Islet of Langerhans (tissue), 1 donor: ENCODE measurements around the gene PELI3.
A peak's percentile ranks its signal among the peaks of the same experiment; 100 is the strongest.
"Not testable (repeated sequence)": the region's sequence is repeated elsewhere in the genome, so short reads cannot be mapped to it uniquely, and the experiment has no call there.

Experiments
- FAIRE-seq: peaks from one replicate; lab custom pipeline; 2011; peaks lifted over from hg19 to GRCh38; lab: Jason Lieb, UNC

PELI3 gene, protein sequence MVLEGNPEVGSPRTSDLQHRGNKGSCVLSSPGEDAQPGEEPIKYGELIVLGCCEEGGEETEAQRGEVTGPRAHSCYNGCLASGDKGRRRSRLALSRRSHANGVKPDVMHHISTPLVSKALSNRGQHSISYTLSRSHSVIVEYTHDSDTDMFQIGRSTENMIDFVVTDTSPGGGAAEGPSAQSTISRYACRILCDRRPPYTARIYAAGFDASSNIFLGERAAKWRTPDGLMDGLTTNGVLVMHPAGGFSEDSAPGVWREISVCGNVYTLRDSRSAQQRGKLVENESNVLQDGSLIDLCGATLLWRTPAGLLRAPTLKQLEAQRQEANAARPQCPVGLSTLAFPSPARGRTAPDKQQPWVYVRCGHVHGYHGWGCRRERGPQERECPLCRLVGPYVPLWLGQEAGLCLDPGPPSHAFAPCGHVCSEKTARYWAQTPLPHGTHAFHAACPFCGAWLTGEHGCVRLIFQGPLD

DNA sequence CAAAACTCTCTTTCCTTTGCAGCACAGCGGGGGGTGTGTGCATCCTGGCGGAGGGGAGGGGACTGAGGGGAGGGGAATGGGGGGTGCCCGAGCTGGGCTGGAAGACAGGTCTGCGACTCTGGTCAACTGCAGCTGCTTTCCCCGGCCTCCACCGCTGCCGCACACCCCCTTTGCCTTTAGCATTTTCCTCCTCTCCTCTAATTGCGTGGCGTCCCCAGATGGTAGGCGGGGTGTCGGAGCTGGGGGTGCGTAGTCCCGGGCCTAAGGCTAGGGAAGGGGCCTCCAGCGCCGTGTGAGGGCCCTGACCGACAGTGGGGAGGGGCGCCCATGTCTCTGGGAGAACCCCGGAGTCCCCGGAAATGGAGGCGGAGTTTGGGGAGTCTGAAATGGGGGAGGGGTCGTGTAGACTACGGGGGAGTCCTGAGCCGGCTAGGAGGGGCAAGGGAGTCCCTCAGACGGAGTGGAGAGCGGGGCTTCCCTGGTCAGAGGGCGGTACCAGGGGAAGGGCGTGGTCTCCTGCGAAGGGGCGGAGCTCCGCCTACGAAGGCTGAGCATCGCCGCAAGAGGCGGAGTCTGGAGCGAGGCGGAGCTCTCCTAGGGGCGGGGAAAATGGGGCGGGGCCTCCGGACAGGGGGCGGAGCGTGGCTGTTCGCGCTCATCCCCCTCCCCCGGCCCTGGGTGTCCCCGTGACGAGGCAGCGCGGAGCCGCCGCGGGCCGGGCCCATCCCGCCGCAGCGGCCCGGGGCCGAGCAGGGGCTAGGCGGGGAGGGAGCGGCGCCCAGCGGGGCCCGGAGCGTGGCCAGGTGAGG is at the start of gene PELI3:
Gene PELI3, plus strand, starts transcription at position 681 of the 809 bp plus-strand sequence. CDS start 1,224 bp downstream, outside the sequence.
- no peak for FAIRE-seq

DNA sequence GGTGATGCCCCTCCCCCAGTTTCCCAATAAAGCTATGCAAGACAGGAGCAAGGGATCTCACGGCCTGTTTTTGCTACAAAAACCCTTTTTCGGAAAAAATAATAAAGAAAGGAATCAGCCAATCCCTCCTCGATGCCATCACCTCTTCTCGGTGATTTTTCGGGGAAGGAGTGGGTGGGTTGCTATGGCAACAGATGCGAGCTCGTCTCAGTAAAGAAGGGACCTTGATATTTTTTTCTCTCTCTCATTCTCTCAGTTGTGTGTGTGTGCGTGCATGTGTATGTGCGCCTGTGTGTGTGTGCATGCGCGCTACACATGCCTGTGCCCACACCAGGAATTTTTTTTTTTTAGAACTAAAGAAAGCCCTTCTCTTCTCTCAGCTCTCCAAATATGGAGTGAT is 49.7 kb upstream of the PELI3 start:
- no peak for FAIRE-seq

DNA sequence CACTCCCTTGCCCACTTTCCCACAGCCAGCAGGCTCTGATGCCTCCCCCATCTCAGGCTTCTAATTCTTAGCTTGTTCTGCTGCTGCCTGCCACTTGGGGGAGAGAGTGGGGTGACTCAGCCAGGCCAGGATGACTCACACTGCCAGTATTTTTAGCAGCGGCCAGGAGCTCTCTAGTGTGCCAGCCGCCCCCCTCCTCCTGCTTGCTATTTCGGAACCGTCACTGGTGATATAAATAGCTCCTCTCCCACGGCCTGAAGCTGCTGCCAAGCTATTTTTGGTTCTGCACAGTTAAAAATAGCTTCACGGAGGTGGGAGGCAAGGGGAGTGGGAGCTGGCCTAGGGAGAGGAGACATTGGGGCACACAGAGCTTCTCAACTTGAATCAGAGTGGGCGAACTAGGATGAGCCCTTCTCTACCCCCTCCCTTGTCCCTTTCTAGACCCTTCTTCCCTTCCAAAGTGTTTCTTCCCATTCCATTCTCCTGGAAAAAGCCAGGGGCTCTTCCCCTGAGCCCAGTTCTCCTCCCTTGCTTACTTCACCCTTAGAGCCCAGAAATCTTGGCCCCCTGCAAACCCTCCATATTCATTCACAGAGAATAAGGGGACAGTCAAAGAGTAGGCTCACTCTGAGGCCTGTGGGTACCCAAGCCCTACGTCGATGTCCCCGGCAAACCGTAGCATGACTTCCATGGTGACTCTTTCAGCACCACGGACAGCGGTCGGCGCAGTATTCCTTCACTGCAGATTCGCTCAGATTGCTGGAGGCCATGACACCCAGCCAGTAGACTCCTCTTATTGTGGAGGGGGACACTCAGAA is 48.3 kb upstream of the PELI3 start:
- peak; percentile 84 for FAIRE-seq

DNA sequence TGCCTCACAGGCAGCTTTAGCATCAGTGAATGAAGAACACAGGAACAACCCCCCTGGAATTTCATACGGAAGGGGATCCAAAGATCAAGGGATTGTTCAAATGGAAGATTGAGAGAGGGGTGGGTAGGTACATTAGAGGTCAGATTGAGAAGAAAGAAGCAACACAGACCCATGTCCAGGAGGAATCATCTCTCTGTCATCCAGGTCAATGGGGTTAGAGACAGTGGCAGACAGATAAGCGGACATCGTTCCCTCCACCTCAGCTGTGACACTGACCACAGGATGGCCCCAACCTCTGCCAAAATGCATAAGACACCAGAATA is 47.8 kb upstream of the PELI3 start:
- FAIRE-seq, result no peak

DNA sequence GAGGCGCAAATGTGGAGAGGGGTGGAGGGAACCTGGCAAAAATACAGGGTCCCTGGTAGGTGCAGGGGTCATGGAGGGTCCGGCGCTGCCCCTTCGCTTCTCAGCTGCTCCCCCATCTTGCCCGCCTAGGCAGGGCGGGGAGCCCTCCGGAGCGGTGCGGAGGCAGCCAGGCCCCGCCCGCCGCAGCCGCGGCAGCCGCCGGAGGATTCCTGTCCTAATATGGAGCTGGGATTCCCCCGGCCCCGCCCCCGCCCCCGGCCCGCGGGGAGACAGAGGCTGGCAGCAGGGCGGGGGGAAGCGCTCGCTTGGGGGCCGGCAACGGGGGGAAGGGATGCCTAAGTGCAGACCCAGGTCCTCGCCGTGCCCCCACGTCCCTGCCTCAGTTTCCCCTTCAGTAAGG is 46.9 kb upstream of the PELI3 start:
- no peak for FAIRE-seq

DNA sequence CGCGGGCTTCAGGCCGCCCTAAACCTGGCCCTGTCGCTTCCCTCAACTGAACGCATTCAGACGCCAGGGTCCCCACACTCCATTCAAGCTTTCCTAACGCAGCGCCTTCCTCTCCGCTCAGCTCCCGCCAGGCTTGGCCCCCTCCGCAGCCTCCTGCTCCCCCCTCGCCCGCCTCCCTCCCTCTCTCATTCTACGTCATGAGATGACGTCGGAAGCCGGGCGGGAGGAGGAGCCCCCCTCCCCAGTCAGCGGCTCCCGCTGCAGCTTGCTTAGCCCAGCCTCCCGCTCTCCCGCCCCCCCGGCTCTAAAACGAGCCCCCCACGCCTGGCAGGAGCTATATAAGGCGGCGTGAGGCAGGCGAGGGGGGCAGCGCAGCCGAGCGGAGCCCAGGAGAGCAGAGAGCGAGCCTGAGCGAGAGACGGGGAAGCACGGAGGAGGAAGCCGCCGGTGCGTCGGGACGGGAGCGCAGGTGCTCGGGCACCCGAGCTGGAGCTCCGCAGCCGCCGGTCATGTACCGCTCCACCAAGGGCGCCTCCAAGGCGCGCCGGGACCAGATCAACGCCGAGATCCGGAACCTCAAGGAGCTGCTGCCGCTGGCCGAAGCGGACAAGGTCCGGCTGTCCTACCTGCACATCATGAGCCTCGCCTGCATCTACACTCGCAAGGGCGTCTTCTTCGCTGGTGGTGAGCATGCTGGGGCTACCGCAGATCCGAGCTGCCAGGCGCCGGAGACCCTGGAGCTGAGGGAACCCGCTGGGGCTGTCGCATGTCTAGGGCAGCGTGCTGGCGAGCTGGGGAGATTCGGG is 45.8 kb upstream of the PELI3 start, which contains the start of gene NPAS4:
Gene NPAS4, plus strand, starts transcription at position 365 of the 806 bp plus-strand sequence. Its CDS starts 145 bp downstream, at position 510.
- no peak for FAIRE-seq

DNA sequence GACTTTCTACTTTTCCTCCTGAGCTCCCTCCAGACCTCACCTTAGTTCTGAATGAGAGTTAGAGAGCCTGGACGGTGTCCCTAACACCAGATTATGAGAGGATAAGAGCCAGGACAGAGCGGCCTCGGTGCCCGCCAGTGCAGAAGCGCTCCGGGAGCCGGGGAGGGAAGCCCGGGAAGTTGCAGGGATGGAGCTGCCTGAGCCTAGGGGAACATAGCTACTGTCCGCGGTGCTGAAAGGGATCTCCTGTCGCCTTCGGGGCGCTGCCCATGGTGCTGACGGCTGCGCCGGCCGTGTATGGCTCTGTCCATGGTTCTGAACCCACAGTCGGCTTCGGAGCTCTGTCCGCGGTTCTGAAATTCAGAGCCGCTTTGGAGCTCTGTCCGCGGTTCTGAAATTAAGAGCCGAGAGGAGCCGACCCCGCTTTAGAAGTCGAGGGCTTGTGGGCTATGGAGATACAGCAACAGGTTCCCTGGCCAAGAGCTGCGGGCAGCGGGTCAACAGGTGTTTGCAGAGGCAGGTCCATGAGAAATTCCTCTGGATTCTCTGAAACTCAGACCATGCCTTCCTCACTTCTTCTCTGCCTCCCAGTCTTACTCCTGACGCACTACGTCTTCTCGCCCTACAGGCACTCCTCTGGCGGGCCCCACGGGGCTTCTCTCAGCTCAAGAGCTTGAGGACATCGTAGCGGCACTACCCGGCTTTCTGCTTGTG is 45.1 kb upstream of the PELI3 start:
- no peak for FAIRE-seq

DNA sequence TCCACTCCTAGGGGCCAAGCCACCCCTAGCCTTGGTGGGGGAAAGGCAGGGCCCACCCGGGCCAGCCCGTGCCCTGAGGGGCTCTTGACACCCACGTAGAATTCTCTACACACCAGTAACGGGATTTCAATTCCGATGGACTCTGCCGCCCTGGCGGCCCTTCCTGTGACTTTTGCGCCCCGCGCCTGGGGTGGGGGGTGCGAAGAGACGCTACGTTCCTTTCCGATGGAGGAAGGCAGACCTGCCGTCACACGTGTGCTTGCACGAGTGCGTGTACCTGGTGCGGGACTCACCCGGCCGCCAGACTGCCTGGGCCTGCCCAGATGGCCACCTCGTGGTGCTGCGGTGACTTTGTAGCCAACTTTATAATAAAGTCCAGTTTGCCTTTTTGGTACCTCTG is 40.4 kb upstream of the PELI3 start:
- no peak for FAIRE-seq

DNA sequence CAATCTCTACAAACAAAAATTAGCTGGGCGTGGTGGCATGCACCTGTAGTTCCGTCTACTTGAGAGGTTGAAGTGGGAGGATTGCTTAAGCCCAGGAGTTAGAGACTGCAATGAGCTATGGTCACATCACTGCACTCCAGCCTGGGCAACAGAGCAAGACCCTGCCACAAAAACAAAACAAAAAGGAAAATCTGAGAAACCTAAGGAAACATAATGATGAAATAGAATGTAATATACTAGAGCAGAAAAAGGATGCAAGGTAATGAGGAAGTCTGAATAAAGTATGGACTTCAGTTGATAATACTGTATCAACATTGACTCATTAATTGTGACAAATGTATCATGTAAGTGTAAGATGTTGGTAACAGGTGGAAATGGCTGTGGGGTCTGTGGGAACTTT is 37.8 kb upstream of the PELI3 start:
- no peak for FAIRE-seq

DNA sequence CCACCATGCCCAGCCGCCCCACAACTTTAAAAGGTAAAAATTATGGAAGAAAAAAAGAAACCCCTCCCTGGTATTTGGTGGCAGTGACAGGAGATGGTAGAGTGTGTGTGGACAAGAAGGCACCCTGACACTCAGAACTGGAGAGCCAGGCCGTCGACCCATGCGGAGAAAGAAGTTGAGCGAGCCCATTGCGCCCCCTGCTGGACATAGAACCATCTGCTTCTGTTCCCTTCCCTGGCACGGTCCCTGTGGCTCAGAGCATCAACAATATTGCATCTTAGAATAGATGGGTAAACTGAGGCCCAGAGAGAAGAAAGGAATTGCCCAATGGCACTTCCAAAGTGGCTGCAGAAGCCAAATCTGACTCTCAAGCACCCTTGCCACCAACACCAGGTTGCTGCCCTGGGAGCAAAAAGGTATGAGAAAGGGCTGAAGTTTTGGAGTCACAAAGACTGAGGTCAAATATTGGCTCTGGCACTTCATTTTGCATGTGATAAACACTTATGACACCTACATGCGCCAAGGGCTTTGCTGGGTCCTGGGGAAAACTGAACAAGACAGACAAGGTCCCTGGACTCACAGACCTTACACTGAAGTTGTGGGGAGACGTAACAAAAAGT is 36.6 kb upstream of the PELI3 start:
- no peak for FAIRE-seq

DNA sequence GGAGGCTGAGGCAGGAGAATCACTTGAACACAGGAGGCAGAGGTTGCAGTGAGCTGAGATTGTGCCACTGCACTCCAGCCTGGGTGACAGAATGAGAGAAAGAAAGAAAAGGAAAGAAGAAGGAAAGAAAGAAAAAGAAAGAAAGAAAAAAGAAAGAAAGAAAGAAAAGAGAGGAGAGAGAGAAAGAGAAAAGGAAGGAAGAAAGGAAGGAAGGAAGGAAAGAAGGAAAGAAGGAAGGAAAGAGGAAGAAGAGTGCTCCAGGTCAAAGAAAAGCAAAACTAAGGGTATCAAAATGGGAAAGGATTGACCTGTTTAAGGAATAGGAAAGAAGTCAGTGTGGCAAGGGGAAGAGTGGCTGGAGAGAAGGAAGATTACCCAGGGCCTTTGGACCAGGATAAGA is 35.4 kb upstream of the PELI3 start:
- FAIRE-seq, result not testable (repeated sequence)

DNA sequence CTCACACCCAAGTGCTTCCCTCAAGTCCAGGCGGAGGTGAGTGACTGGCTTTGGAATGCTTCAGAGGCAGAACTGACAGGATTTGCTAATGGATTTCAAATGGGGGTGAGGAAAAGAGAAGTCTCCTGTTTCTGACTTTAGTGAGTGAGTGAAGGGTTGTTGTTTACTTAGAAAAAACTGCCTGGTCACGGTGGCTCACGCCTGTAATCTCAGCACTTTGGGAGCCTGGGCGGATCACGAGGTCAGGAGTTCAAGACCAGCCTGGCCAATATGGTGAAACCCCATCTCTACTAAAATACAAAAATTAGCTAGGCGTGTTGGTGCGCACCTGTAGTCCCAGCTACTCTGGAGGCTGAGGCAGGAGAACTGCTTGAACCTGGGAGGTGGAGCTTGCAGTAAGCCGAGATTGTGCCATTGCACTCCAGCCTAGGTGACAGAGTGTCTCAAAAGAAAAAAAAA is 34.8 kb upstream of the PELI3 start:
- FAIRE-seq, result not testable (repeated sequence)

DNA sequence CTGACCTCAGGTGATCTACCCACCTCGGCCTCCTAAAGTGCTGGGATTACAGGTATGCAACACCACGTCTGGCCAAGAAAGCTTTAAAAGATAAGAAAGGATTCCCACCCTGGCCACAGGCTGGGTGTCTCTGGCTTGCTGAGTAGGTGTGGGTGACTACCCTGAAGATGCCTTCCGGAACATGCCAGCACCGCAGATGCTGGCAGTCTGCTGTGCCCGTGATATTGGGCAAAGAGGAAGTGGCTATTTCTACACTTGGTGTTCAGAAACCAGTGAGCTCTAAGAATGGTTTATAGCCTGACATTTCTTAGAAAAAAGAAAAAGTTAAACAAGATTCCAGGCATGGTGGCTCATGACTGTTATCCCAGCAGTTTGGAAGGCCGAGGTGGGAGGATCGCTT is 34.1 kb upstream of the PELI3 start:
- FAIRE-seq, result no peak

DNA sequence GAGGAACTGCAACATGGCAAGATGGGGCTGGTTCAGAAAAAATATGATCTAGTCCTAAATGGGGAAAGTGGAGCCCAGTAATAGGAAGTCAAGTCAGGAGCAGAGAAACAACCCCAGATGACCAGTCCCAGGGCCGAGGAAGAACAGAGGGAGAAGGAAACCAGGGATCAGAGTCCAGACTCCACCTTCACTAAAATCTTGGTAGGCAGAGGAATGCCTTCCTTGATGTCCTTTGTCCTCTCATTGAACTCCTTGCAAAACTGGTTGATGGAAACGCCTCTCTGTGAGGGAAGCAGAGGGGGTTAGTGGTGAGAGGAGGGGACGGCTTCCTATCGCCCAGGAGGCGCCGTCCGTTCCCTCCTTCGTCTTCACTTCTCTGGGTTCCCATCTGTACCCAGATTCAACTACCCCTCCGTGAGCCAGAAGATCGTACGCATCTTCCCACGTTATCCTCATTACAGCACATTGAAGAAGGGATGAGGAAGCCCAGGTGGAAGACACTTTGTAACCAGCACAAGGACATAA is 28.7 kb upstream of the PELI3 start:
- FAIRE-seq, result no peak

DNA sequence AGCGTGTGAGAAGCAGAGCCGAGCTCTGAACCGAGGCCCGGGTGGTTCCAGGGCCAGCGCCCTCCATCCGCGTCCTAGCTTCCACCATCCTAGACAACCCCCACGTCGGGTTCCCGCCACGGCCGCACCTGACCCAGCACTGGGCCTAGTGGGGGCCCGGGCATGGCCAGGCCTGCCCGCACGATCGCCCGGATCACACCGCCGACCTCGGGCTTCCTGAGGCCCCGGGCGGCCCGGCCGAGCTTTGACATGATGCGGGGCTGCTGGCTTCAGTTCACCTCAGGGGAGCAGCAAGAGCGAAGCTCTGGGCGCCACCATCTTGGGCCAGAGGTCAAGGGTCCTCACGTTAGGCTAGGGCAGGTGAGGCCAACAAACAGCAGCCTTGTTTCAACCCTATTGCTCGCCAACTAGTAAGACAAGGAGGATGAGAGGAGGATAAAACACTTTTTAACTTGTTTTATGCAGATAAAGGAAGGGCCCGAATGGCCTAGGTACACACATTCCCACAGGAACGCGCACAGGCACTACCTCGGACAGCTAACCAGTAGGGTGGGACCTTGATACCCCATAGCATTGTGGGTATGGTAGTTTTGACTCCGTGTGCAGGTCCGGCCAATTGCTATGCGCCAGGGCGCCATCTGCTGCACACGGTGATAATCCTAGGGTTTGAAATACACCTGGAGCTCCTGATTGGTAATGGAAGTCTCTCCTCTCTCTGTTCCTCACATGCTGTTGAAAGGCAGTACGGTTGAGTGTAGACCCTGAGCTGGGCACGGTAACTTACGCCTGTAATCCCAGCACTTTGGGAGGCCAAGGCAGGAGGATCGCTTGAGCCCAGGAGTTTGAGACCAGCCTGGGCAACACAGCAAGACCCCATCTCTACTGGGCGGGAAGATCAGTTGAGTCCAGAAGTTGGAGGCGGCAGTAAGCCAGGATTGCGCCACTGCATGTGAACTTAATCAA is 27.9 kb upstream of the PELI3 start, which contains the start of gene MRPL11:
Gene MRPL11, minus strand, starts transcription at position 345 of the 963 bp plus-strand sequence. Its CDS starts 94 bp downstream, at position 251.
- peak; percentile 95 for FAIRE-seq

DNA sequence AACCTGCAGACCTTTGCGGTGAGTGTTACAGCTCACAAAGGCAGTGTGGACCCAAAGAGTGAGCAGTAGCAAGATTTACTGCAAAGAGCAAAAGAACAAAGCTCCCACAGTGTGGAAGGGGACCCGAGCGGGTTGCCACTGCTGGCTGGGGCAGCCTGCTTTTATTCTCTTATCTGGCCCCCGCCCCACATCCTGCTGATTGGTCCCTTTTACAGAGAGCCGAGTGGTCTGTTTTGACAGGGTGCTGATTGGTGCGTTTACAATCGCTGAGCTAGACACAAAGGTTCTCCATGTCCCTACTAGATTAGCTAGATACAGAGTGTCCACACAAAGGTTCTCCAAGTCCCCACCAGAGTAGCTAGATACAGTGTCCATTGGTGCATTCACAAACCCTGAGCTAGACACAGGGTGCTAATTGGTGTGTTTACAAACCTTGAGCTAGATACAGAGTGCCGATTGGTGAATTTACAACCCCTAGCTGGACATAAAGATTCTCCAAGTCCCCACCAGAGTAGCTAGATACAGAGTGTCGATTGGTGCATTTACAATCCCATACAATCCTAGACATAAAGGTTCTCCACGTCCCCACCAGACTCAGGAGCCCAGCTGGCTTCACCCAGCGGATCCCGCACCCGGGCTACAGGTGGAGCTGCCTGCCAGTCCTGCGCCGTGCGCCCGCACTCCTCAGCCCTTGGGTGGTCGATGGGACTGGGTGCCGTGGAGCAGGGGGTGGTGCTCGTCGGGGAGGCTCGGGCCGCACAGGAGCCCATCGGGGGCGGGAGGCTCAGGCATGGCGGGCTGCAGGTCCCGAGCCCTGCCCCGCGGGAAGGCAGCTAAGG is 26.4 kb upstream of the PELI3 start:
- not testable (repeated sequence) for FAIRE-seq

DNA sequence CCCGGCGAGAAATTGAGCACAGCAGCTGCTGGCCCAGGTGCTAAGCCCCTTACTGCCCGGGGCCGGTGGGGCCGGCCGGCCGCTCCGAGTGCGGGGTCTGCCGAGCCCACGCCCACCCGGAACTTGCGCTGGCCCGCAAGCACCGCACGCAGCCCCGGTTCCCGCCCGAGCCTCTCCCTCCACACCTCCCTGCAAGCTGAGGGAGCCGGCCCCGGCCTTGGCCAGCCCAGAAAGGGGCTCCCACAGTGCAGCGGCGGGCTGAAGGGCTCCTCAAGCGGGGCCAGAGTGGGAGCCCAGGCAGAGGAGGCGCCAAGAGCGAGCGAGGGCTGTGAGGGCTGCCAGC is 25.8 kb upstream of the PELI3 start:
- FAIRE-seq, result not testable (repeated sequence)

DNA sequence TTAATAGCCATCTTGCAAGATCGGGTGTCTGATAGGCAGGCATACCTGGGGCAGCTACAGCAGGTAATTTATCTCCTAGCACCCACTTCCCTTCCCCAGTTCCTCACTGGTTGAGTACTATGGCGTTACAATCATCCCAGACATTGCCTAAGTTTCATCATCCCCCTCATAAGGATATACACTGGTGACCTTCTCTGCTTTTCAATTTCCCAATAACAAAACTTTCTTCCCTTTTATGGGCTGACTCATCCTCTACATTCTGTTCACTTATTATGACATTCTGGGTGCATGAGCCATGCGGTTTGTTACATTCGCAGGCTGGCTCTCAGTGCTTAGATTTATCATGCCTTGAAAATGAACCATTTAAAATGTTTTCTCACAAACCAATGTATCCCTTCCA is 23.1 kb upstream of the PELI3 start:
- FAIRE-seq, result no peak
